Stomach smooth muscle (tissue), 2 donors: ENCODE results near the gene PPT1.
"Not testable (repeated sequence)": the region's sequence is repeated elsewhere in the genome, so short reads cannot be mapped to it uniquely, and the experiment has no call there.

Source experiments
- H3K27ac ChIP-seq: one replicate; pipeline ENCODE4 v1.7.0; 2013; ENCODE audit warnings: mild to moderate bottlenecking, low read length, inconsistent platforms
- H3K27me3 ChIP-seq, 2 donors: one replicate each; pipeline ENCODE4 v1.7.0; 2013; ENCODE audit warnings: low read length in 2 of 2; ENCODE audit not compliant: insufficient read depth in 2 of 2, control insufficient read depth in 1 of 2
- H3K36me3 ChIP-seq, 2 donors: one replicate each; pipeline ENCODE4 v1.7.0; 2013; ENCODE audit warnings: low read length in 2 of 2; ENCODE audit not compliant: control insufficient read depth in 2 of 2, insufficient read depth in 2 of 2
- H3K4me1 ChIP-seq: one replicate; pipeline ENCODE4 v1.7.0; 2013; ENCODE audit warnings: low read length; ENCODE audit not compliant: control insufficient read depth, insufficient read depth
- H3K4me3 ChIP-seq, 2 donors: one replicate each; pipeline ENCODE4 v1.7.0; 2013; ENCODE audit warnings: low read length in 2 of 2
- H3K9ac ChIP-seq, 2 donors: one replicate each; pipeline ENCODE4 v1.7.0; 2013; ENCODE audit warnings: low read length in 2 of 2, mild to moderate bottlenecking in 1 of 2
- H3K9me3 ChIP-seq, 2 donors: one replicate each; pipeline ENCODE4 v1.7.0; 2013; ENCODE audit warnings: low read length in 2 of 2; ENCODE audit not compliant: control insufficient read depth in 2 of 2
- donor health status: healthy.
- donor health status: Pancreatic carcinoma.

Gene PPT1

GRCh38 chr1:40092706-40093639, 4.1 kb downstream of the PPT1 start:
- Histone ChIP-seq H3K9me3 (no peaks in the 10 kb centered on the region), H3K4me1 (peaks cover 6% of the 10 kb centered on the region), H3K9ac (no peak overlapping the region), H3K27me3 (no peaks in the 10 kb centered on the region), H3K4me3 (no peak overlapping the region), H3K27ac (no peak overlapping the region), H3K36me3 (peaks cover 22 to 26% of the 10 kb centered on the region in 2 donors)

- no peak overlapping the region for H3K27ac ChIP-seq
- H3K9me3 ChIP-seq, result no peaks in the 10 kb centered on the region
- H3K36me3 ChIP-seq, result peaks cover 25 to 31% of the 10 kb centered on the region in 2 donors
- H3K9ac ChIP-seq, result no peak overlapping the region
- peaks cover 1% of the 10 kb centered on the region for H3K4me1 ChIP-seq
- H3K4me3 ChIP-seq, result no peak overlapping the region
- no peaks in the 10 kb centered on the region for H3K27me3 ChIP-seq
Observed at GRCh38 chr1:40092241-40092640, 4.8 kb downstream of the PPT1 start.

GRCh38 chr1:40090652-40091355, 6.2 kb downstream of the PPT1 start:
- H3K36me3 ChIP-seq, result peaks cover 34 to 36% of the 10 kb centered on the region in 2 donors
- no peaks in the 10 kb centered on the region for H3K9me3 ChIP-seq
- no peaks in the 10 kb centered on the region for H3K27me3 ChIP-seq
- H3K4me3 ChIP-seq, result no peak overlapping the region
- no peaks in the 10 kb centered on the region for H3K4me1 ChIP-seq
- H3K27ac ChIP-seq, result no peak overlapping the region
- no peak overlapping the region for H3K9ac ChIP-seq

GRCh38 chr1:40084750-40085149, 12.3 kb downstream of the PPT1 start:
- peaks cover 22 to 36% of the 10 kb centered on the region in 2 donors for H3K36me3 ChIP-seq
- not testable (repeated sequence) for H3K4me1 ChIP-seq, H3K9ac ChIP-seq, H3K27me3 ChIP-seq, H3K9me3 ChIP-seq, H3K27ac ChIP-seq
- peak overlapping the region in 1 of 2 donors; percentile 44 for H3K4me3 ChIP-seq

GRCh38 chr1:40081871-40082270, 15.2 kb downstream of the PPT1 start:
- Histone ChIP-seq H3K4me1 (no peaks in the 10 kb centered on the region), H3K36me3 (peaks cover 23 to 33% of the 10 kb centered on the region in 2 donors), H3K9me3 (no peaks in the 10 kb centered on the region), H3K27me3 (no peaks in the 10 kb centered on the region), H3K4me3 (no peak overlapping the region), H3K27ac (no peak overlapping the region), H3K9ac (no peak overlapping the region)

DNA sequence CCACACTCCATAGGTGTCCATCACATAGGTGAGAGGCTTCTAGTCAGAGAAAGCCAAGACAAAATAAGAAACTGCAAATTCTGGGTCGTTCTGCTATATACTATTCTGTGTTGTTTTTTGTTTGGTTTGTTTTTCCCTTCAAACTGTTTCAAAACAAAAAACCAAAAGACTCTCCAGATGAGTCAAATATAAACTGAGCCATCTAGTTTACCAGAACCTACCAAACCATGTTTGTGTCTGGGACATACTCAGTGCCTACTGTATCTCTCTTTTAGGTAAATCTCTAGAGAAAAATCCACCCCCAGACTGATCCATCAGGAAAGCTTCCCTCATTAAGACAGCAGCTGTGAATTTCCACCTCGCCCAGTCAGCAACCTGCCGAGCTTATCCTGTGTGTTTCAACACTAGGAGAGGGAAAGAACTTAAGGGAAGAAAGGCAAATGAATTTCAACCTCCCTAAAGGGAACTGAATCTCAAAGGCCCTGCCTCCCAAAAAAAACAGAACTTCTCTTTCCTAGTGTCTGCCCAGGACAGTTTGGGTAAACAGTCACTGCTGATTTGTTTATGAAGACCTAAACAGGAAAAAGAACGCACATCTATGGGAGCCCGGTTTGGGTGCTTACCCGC, 17.2 kb downstream of the PPT1 start:
- H3K9me3 ChIP-seq, result no peaks in the 10 kb centered on the region
- H3K4me1 ChIP-seq, result no peaks in the 10 kb centered on the region
- no peaks in the 10 kb centered on the region for H3K27me3 ChIP-seq
- peaks cover 22 to 31% of the 10 kb centered on the region in 2 donors for H3K36me3 ChIP-seq
- H3K4me3 ChIP-seq, result no peak overlapping the region
- H3K9ac ChIP-seq, result no peak overlapping the region
- no peak overlapping the region for H3K27ac ChIP-seq

DNA sequence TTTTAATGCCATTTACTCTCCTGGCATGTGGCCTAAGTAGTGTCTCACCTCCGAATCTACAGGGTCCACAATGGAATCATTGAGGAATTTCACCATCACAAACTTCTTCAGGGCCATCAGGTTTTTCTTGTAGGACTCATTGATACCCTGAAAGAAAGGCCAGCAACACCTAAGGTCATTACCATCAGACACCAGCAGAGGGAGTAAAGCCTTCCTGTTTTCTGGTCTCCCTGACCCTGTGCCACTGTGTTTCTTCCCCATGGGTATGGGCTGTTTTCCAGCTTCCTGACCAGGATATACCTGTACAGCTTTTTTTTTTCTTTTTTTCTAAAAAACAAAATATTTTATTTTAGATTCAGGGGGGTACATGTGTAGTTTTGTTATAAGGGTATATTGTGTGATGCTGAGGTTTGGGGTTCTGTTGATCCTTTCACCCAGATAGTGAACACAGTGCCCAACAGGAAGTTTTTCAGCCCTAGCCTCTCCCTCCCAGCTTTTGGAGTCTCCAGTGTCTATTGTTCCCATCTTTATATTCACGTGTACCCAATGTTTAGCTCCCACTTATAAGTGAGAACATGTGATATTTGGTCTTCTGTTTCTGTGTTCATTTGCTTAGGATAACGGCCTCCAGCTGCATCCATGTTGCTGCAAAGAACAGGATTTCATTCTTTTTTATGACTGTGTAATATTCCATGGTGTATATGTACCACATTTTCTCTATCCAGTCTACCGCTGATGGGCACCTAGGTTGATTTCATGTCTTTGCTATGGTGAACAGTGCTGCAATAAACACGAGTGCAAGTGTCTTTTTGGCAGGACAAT, 18.3 kb downstream of the PPT1 start:
- H3K27ac ChIP-seq, result no peak overlapping the region
- H3K36me3 ChIP-seq, result peaks cover 21 to 37% of the 10 kb centered on the region in 2 donors
- H3K9ac ChIP-seq, result no peak overlapping the region
- H3K4me1 ChIP-seq, result no peaks in the 10 kb centered on the region
- H3K27me3 ChIP-seq, result no peaks in the 10 kb centered on the region
- no peaks in the 10 kb centered on the region for H3K9me3 ChIP-seq
- H3K4me3 ChIP-seq, result no peak overlapping the region

DNA sequence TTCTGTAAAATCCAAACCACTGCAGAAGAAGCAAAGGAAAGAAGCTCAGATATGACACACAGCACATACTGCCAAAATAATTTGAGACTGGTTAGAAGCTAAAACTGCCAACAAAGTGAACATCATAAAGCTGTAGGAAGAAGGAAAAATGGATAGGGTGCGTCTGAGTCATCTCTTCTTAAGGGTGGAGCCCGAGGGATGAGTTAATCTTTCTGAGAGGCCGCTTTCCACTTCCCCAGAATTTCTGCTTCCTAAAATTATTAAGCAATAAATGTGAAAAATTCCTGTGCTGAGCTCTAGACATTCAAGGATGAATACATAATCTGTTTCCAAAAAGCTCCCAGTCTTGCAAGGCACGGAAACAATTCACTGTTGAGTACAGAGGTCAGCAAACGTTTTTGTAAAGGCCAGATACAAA, 20.1 kb downstream of the PPT1 start:
- Histone ChIP-seq H3K9me3 (no peaks in the 10 kb centered on the region), H3K9ac (no peak overlapping the region), H3K4me1 (no peaks in the 10 kb centered on the region), H3K36me3 (peaks cover 37 to 45% of the 10 kb centered on the region in 2 donors), H3K27me3 (no peaks in the 10 kb centered on the region), H3K27ac (peak overlapping the region; percentile 56), H3K4me3 (no peak overlapping the region)

GRCh38 chr1:40075266-40075665, 21.8 kb downstream of the PPT1 start:
- Histone ChIP-seq H3K9ac (no peak overlapping the region), H3K27me3 (no peaks in the 10 kb centered on the region), H3K4me1 (no peaks in the 10 kb centered on the region), H3K9me3 (no peaks in the 10 kb centered on the region), H3K4me3 (no peak overlapping the region), H3K36me3 (peaks cover 53 to 59% of the 10 kb centered on the region in 2 donors), H3K27ac (no peak overlapping the region)

DNA sequence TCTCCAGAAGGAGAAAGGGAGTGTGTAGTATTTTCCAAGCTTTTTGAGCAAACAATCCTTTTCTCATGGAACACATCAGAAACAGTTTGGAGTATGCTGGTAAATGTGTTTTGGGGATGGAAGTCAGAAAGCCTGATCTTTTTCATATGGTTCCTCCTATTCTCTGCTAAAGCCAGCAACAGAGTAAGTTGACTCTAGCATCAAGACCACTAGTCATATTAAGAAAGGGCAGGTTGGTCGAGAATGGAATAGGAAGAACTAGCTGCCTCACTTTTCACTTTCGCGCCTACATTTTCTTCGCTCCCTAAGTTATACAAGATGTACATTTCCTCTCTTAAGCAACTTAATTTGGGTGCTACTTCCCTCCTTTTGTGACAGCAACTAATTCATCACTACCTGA, 24.0 kb downstream of the PPT1 start:
- Histone ChIP-seq H3K4me1 (no peaks in the 10 kb centered on the region), H3K9ac (no peak overlapping the region), H3K36me3 (peaks cover 55 to 66% of the 10 kb centered on the region in 2 donors), H3K27ac (no peak overlapping the region), H3K9me3 (no peaks in the 10 kb centered on the region), H3K4me3 (no peak overlapping the region), H3K27me3 (no peaks in the 10 kb centered on the region)
